ENCODE measurements around the gene ANTXR1.
"Not testable (repeated sequence)": the region's sequence is repeated elsewhere in the genome, so short reads cannot be mapped to it uniquely, and the experiment has no call there.

- TF ChIP-seq EZH2 (IDR thresholded peaks at IDR 0.05; ENCODE audit: insufficient read depth, poor library complexity, severe bottlenecking); EZH2phosphoT487 (IDR thresholded peaks at IDR 0.05; ENCODE audit: insufficient read depth, low read depth): not testable (repeated sequence)
These were observed 222.9 kb downstream of the ANTXR1 start for GRCh38 chr2:69235835-69236234.
